ELR (cell line): ENCODE measurements around the gene PRDM4.
A peak's percentile ranks its signal among the peaks of the same experiment; 100 is the strongest.

Experiments used
- DNase-seq: peaks from one replicate; pipeline ENCODE4 v3.0.0-alpha.2; 2015; ENCODE audit warnings: low read depth

The PRDM4 gene

GRCh38 chr12:107760809-107761501 lies at the start of gene PRDM4:
PRDM4 (minus strand) TSS chr12:107761137; CDS start chr12:107760515, 622 bp downstream.
- DNase-seq = peak; percentile 94

GRCh38 chr12:107807471-107808150 lies 46.7 kb upstream of the PRDM4 start:
- DNase-seq = no peak

GRCh38 chr12:107805488-107806180 lies 44.7 kb upstream of the PRDM4 start:
- DNase-seq = no peak

- DNase-seq = no peak
Observed at GRCh38 chr12:107803092-107803491, 42.2 kb upstream of the PRDM4 start.

- DNase-seq = peak; percentile 26
Observed at GRCh38 chr12:107801150-107801549, 40.2 kb upstream of the PRDM4 start.

GRCh38 chr12:107798580-107798979 lies 37.6 kb upstream of the PRDM4 start:
- DNase-seq = no peak

GRCh38 chr12:107794451-107794850 lies 33.5 kb upstream of the PRDM4 start:
- DNase-seq = no peak

GRCh38 chr12:107791465-107792089 lies 30.6 kb upstream of the PRDM4 start:
- DNase-seq = no peak

GRCh38 chr12:107788690-107789458 lies 27.9 kb upstream of the PRDM4 start:
- DNase-seq = no peak

GRCh38 chr12:107788281-107788680 lies 27.3 kb upstream of the PRDM4 start:
- DNase-seq = no peak

GRCh38 chr12:107783406-107784376 lies 22.8 kb upstream of the PRDM4 start:
- no peak for DNase-seq

GRCh38 chr12:107782067-107782466 lies 21.1 kb upstream of the PRDM4 start:
- DNase-seq = no peak

GRCh38 chr12:107780298-107780697 lies 19.4 kb upstream of the PRDM4 start:
- no peak for DNase-seq

- DNase-seq = no peak
Observed at GRCh38 chr12:107779077-107779831, 18.3 kb upstream of the PRDM4 start.

GRCh38 chr12:107778383-107779025 lies 17.6 kb upstream of the PRDM4 start:
- no peak for DNase-seq

- no peak for DNase-seq
Observed at GRCh38 chr12:107776171-107776570, 15.2 kb upstream of the PRDM4 start.

GRCh38 chr12:107775093-107775721 lies 14.3 kb upstream of the PRDM4 start:
- no peak for DNase-seq

GRCh38 chr12:107774349-107775029 lies 13.6 kb upstream of the PRDM4 start, which contains the start of gene ASCL4:
ASCL4 (plus strand) TSS chr12:107774704; CDS start chr12:107775219, 515 bp downstream.
- DNase-seq = no peak
